HFFc6 (cell line): Measurements from ENCODE around the gene GVQW3. TPM values are rescaled to one million over a fixed set of nuclear protein-coding genes. Genes with fewer than 3 reads are reported as not detected.

ENCODE experiments used
- DNase-seq: peaks from one replicate; pipeline ENCODE4 v3.0.0-alpha.2; 2018
- H3K27ac Mint-ChIP-seq: 2 replicates; pipeline ENCODE4 v1.8.0; 2020; ENCODE audit warnings: mild to moderate bottlenecking, mixed read lengths
- H3K27me3 Mint-ChIP-seq: 2 replicates; pipeline ENCODE4 v1.8.0; 2021; ENCODE audit warnings: mild to moderate bottlenecking, moderate library complexity, mixed read lengths; ENCODE audit not compliant: insufficient read depth
- H3K36me3 Mint-ChIP-seq: 2 replicates; pipeline ENCODE4 v1.8.0; 2021; ENCODE audit warnings: low read depth, mixed read lengths
- H3K4me1 Mint-ChIP-seq: 2 replicates; pipeline ENCODE4 v1.8.0; 2020; ENCODE audit warnings: low read depth, mixed read lengths
- H3K4me3 Mint-ChIP-seq: 2 replicates; pipeline ENCODE4 v1.8.0; 2020; ENCODE audit warnings: mild to moderate bottlenecking, moderate library complexity, mixed read lengths
- H3K9me3 Mint-ChIP-seq: 2 replicates; pipeline ENCODE4 v1.8.0; 2020; ENCODE audit warnings: mild to moderate bottlenecking, mixed read lengths
- total RNA-seq, 6 experiments: library from RNA; stranded (reverse); fragmentation: NEBNext Ultra II Directional; extraction: Animal tissue kit (Norgen Biotek cat#: 25700); gene quantifications; 2 replicates in 1 of 6; 3 replicates in 5 of 6; pipeline ENCODE4 v1.2.3, GENCODE V29; 2021
- TF ChIP-seq, protein P1 (sequence below): fragments of 200-600 bp; sonication (generic); IDR thresholded peaks from 2 replicates; pipeline ENCODE4 v1.5.0; 2021; ENCODE audit warnings: antibody characterized with exemption, mild to moderate bottlenecking

Gene GVQW3
- total RNA-seq, 6 experiments from 2014 or later, result 0.31 to 1.6 (median 0.69) TPM

GRCh38 chr11:76371170-76371569 is 10.0 kb upstream of the GVQW3 start:
- Mint-ChIP-seq H3K36me3 (no peaks in the 10 kb centered on the region), H3K27ac (peak overlapping the region; percentile 78), H3K9me3 (no peaks in the 10 kb centered on the region), H3K4me3 (peak overlapping the region; percentile 62), H3K27me3 (no peaks in the 10 kb centered on the region; the same call in 1 of the 2 replicates), H3K4me1 (peaks cover 59% of the 10 kb centered on the region)
- DNase-seq, result peak; percentile 73
- TF ChIP-seq, protein P1, sequence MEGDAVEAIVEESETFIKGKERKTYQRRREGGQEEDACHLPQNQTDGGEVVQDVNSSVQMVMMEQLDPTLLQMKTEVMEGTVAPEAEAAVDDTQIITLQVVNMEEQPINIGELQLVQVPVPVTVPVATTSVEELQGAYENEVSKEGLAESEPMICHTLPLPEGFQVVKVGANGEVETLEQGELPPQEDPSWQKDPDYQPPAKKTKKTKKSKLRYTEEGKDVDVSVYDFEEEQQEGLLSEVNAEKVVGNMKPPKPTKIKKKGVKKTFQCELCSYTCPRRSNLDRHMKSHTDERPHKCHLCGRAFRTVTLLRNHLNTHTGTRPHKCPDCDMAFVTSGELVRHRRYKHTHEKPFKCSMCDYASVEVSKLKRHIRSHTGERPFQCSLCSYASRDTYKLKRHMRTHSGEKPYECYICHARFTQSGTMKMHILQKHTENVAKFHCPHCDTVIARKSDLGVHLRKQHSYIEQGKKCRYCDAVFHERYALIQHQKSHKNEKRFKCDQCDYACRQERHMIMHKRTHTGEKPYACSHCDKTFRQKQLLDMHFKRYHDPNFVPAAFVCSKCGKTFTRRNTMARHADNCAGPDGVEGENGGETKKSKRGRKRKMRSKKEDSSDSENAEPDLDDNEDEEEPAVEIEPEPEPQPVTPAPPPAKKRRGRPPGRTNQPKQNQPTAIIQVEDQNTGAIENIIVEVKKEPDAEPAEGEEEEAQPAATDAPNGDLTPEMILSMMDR, result no peak

DNA sequence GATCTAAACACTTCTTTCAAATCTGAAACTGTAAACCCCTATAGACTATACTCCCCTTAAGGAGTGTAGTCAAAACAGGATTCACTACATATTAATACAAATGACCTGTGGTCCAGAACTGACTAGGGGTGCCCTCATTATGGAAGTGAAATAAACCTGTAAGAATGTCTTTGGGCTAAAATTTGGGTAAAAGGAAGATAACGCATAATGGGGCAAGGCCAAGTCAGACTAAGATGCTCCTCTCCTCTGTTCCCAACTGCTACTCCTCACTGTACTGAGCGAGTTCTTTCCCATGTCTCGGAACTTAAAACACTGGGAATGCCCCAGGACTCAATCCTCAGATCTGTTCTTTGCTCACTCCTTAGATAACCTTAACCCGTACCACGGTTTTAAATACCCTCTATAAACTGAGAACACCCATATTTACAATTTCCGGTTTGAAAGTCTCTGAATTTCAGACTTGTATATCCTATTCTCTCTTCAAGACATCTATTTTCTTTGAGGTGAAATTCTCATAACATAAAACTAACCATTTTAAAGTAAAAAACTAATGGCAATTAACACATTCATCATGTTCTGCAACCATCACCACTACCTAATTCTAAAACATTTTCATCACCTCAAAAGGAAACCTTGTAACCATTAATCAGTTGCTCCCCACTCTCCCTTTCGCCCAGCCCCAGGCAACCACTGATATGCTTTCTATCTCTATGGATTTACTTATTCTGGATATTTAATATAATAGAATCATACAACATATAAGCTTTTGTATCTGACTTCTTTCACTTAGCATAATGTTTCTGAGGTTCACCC is 4.2 kb upstream of the GVQW3 start:
- H3K36me3 Mint-ChIP-seq, result peaks cover 6% of the 10 kb centered on the region; the same call in 1 of the 2 replicates

DNA sequence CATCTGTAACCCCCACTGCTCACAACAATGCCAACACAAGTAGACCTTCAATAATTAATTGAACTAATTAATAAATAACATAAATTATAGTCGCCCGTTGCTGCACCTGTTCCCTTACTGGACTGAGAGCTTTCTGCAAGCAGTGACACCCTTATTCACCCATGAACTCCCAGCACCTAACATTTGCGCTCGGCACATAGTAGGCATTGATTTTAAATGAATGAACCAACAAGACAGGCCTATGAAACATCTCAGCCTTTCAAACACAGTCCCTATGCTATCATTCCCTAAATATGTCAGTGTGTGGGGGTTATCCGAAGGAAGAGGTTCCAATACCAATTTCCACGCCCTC is 1.3 kb upstream of the GVQW3 start:
- Mint-ChIP-seq H3K27ac (peak overlapping the region; percentile 90), H3K4me3 (peak overlapping the region; percentile 97), H3K4me1 (peaks cover 58% of the 10 kb centered on the region), H3K36me3 (peaks cover 6% of the 10 kb centered on the region; the same call in 1 of the 2 replicates), H3K27me3 (no peaks in the 10 kb centered on the region; the same call in 1 of the 2 replicates), H3K9me3 (no peaks in the 10 kb centered on the region)
- TF ChIP-seq, protein P1, result no peak
- no peak for DNase-seq

More for the DNA sequence above, 4.2 kb upstream of the GVQW3 start:
- peaks cover 64% of the 10 kb centered on the region for H3K4me1 Mint-ChIP-seq
- DNase-seq, result no peak
- TF ChIP-seq, protein P1, result no peak
- no peak overlapping the region for H3K4me3 Mint-ChIP-seq
- H3K9me3 Mint-ChIP-seq, result no peaks in the 10 kb centered on the region
- no peak overlapping the region for H3K27ac Mint-ChIP-seq
- no peaks in the 10 kb centered on the region; the same call in 1 of the 2 replicates for H3K27me3 Mint-ChIP-seq

GRCh38 chr11:76380159-76380976 is 755 bp upstream of the GVQW3 start:
- DNase-seq, result peak; percentile 25
- Mint-ChIP-seq H3K4me1 (peaks cover 52% of the 10 kb centered on the region), H3K4me3 (peak overlapping the region; percentile 97), H3K27me3 (no peaks in the 10 kb centered on the region; the same call in 1 of the 2 replicates), H3K9me3 (no peaks in the 10 kb centered on the region), H3K36me3 (peaks cover 6% of the 10 kb centered on the region; the same call in 1 of the 2 replicates), H3K27ac (peak overlapping the region; percentile 90)
- TF ChIP-seq, protein P1, result no peak

GRCh38 chr11:76382209-76382608 is 1.1 kb downstream of the GVQW3 start:
- Mint-ChIP-seq H3K27me3 (no peaks in the 10 kb centered on the region; the same call in 1 of the 2 replicates), H3K4me3 (peak overlapping the region; percentile 98), H3K27ac (no peak overlapping the region), H3K9me3 (no peaks in the 10 kb centered on the region), H3K4me1 (peaks cover 37% of the 10 kb centered on the region), H3K36me3 (peaks cover 6% of the 10 kb centered on the region; the same call in 1 of the 2 replicates)
- TF ChIP-seq, protein P1, result no peak
- DNase-seq, result no peak
